HG02610 (cell line): ENCODE data around the gene CYYR1.

Experiments used
- ATAC-seq: cut with Tn5 transposase; IDR thresholded peaks from one replicate; pipeline ENCODE4 v1.9.1; 2021; ENCODE audit warnings: mild to moderate bottlenecking, moderate library complexity; ENCODE audit not compliant: unreplicated experiment

Gene CYYR1

DNA sequence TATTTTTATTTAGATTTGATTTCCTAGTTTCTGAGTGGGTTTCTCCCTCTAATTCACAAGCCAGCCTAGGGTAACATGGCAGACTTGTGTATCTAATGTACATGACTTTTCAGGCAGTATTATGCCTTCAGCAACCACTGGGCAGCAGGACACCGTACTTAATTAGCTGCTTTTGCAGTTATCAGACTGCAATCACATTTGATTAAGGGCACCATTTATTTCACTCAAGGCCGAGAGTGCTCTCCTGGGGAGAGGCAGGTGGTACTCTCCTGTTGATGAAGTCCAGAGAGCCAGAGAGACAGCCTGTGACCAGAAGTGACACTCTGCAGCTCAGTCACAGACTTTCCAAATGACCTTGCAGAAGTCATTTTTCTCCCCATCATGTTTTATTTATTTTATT lies 18.7 kb downstream of the CYYR1 start:
- ATAC-seq: no peak

- no peak for ATAC-seq
Observed at GRCh38 chr21:26553898-26554297, 19.2 kb downstream of the CYYR1 start.

GRCh38 chr21:26550326-26550725 lies 22.8 kb downstream of the CYYR1 start:
- no peak for ATAC-seq

GRCh38 chr21:26546446-26547097 lies 26.5 kb downstream of the CYYR1 start:
- ATAC-seq: no peak

- no peak for ATAC-seq
Observed at GRCh38 chr21:26544201-26544775, 28.8 kb downstream of the CYYR1 start.

- ATAC-seq: no peak
Observed at GRCh38 chr21:26540651-26541050, 32.4 kb downstream of the CYYR1 start.

- no peak for ATAC-seq
Observed at GRCh38 chr21:26539566-26539965, 33.5 kb downstream of the CYYR1 start.

- no peak for ATAC-seq
Observed at GRCh38 chr21:26534517-26534916, 38.6 kb downstream of the CYYR1 start.

GRCh38 chr21:26532208-26532607 lies 40.9 kb downstream of the CYYR1 start:
- no peak for ATAC-seq

- ATAC-seq: no peak
Observed at GRCh38 chr21:26529526-26529925, 43.6 kb downstream of the CYYR1 start.

DNA sequence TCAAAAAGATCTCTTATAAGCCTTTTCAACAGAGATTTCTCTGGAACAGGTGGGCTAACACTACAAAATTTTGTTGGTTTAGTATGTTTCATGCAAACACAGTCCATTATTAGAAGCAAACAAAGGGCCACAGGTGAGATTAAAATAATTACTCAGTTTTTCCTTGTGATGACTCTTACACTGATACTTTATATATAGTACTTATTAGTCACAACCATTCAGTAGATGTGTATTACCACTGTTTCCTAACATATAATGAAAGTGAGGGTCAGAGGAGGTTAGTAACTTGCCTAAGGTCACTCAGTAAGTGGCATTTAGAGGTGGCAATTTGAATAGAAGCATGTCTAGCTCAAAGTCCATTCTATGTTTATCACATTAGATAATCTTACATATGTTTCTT lies 44.2 kb downstream of the CYYR1 start:
- ATAC-seq: no peak

GRCh38 chr21:26522704-26523103 lies 50.4 kb downstream of the CYYR1 start:
- no peak for ATAC-seq

DNA sequence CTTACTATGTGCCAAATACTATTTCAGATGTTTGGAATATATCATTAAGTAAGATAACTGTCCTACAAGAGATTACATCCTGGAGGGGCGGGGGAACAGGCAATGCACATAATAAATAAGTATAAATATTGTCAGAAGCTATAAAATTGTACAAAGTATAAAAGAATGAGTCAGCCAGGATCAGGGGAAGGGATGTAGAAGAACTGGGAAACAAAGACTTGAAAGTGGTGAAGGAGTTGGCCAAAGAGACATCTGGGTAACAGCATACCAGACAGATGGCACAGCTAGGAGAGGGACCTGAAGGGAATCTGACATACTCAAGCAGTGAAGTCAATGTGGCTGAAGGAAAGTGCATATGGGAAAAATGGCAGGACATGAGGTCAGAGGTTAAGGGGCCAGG lies 53.9 kb downstream of the CYYR1 start:
- no peak for ATAC-seq

GRCh38 chr21:26515257-26515656 lies 57.8 kb downstream of the CYYR1 start:
- no peak for ATAC-seq

- ATAC-seq: no peak
Observed at GRCh38 chr21:26513212-26513611, 59.9 kb downstream of the CYYR1 start.

- no peak for ATAC-seq
Observed at GRCh38 chr21:26512664-26513063, 60.4 kb downstream of the CYYR1 start.

DNA sequence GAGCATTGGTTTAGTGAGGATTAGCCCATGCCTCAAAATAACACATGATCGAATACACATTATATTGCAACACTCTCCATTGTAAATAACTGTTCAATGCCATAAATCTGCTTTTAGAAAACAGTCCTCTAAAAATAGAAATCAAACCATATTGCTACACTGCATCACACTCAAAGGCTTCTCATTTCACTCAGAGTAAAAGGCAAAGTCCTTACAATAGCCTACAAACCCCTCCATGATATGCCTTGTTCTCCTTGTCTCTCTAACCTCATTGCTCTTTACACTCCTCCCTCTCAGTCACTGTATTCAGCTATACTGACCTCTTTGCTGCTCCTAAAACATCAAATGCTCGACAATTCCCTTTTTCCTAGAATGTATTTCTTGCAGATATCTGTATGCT lies 64.2 kb downstream of the CYYR1 start:
- no peak for ATAC-seq

DNA sequence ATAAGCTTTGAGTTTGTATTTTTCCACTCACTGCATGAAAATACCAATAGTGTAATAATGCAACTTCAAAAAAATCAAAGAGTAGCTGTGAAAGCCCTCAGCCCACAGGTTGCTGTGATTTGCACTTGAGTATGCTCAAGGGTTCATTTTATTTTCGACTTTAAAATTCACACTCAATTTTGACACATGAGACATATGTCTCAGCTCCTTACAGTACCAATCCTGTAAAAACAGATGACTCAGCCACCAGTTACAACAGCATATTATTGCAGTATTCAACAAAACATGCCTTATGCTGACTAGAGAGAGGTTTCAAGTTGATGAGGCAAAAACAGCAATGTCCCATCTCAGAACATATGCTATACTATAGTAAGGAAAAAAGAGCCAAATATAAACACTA lies 66.1 kb downstream of the CYYR1 start:
- ATAC-seq: no peak

GRCh38 chr21:26505211-26505610 lies 67.9 kb downstream of the CYYR1 start:
- no peak for ATAC-seq

GRCh38 chr21:26503414-26503813 lies 69.7 kb downstream of the CYYR1 start:
- ATAC-seq: no peak

- ATAC-seq: no peak
Observed at GRCh38 chr21:26501495-26502021, 71.5 kb downstream of the CYYR1 start.

GRCh38 chr21:26499495-26499894 lies 73.6 kb downstream of the CYYR1 start:
- no peak for ATAC-seq
